Inferior parietal cortex (tissue), 1 donor: ENCODE measurements around the gene CCM2L.
A peak's percentile ranks its signal among the peaks of the same experiment; 100 is the strongest.

Experiments used
- DNase-seq: peaks from one replicate; pipeline ENCODE4 v3.0.0-alpha.2; 2016; ENCODE audit errors: extremely low spot score

The CCM2L gene

GRCh38 chr20:32010101-32010500 is at the start of gene CCM2L:
CCM2L (plus strand) TSS chr20:32010438; CDS start chr20:32010455, 17 bp downstream.
- no peak for DNase-seq

GRCh38 chr20:31962761-31963160 is 47.5 kb upstream of the CCM2L start:
- DNase-seq = no peak

GRCh38 chr20:31963889-31964288 is 46.3 kb upstream of the CCM2L start:
- DNase-seq = no peak

- DNase-seq = no peak
Measured at GRCh38 chr20:31966991-31967655, 43.1 kb upstream of the CCM2L start.

GRCh38 chr20:31967830-31968249 is 42.4 kb upstream of the CCM2L start, which contains the start of gene XKR7:
XKR7 (plus strand) TSS chr20:31968151; CDS start chr20:31968176, 25 bp downstream.
- no peak for DNase-seq

- DNase-seq = peak; percentile 66
Measured at GRCh38 chr20:31968291-31969126, 41.7 kb upstream of the CCM2L start.

- no peak for DNase-seq
Measured at GRCh38 chr20:31969991-31970390, 40.2 kb upstream of the CCM2L start.

GRCh38 chr20:31972471-31973021 is 37.7 kb upstream of the CCM2L start:
- DNase-seq = no peak

GRCh38 chr20:31974296-31974695 is 35.9 kb upstream of the CCM2L start:
- no peak for DNase-seq

GRCh38 chr20:31974951-31975487 is 35.2 kb upstream of the CCM2L start:
- no peak for DNase-seq

GRCh38 chr20:31975874-31976273 is 34.4 kb upstream of the CCM2L start:
- DNase-seq = no peak

GRCh38 chr20:31977080-31977479 is 33.2 kb upstream of the CCM2L start:
- DNase-seq = no peak

- DNase-seq = no peak
Measured at GRCh38 chr20:31979713-31980426, 30.4 kb upstream of the CCM2L start.

- DNase-seq = no peak
Measured at GRCh38 chr20:31981784-31982183, 28.5 kb upstream of the CCM2L start.

- no peak for DNase-seq
Measured at GRCh38 chr20:31984981-31985471, 25.2 kb upstream of the CCM2L start.

- no peak for DNase-seq
Measured at GRCh38 chr20:31987744-31988143, 22.5 kb upstream of the CCM2L start.

- no peak for DNase-seq
Measured at GRCh38 chr20:31988430-31989015, 21.7 kb upstream of the CCM2L start.

- DNase-seq = no peak
Measured at GRCh38 chr20:31989030-31989645, 21.1 kb upstream of the CCM2L start.

GRCh38 chr20:31990641-31991338 is 19.4 kb upstream of the CCM2L start:
- no peak for DNase-seq

- DNase-seq = no peak
Measured at GRCh38 chr20:31991339-31991705, 18.9 kb upstream of the CCM2L start.
